Measurements from ENCODE around the gene ZNF664.

DNA sequence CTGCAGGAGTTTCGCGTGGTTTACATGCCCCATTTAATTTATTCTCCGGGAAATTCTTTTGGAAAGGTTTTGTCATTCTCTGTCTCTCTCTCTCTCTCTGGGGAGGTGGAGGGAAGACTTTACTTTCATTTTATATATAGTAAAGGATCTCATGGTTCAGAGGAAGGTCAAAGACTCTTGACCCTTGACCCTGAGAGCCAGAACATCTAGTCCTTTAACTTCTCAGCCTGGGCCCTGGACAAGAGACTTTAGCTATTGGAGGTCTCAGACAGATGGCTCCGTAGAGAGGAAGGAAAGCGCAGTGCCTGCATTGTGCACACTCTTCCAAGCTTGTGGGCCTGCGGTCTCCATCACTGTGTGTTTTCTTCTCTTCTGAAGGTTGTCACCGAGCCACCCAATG, 44.1 kb upstream of the ZNF664 start:
- TF ChIP-seq, protein P1, sequence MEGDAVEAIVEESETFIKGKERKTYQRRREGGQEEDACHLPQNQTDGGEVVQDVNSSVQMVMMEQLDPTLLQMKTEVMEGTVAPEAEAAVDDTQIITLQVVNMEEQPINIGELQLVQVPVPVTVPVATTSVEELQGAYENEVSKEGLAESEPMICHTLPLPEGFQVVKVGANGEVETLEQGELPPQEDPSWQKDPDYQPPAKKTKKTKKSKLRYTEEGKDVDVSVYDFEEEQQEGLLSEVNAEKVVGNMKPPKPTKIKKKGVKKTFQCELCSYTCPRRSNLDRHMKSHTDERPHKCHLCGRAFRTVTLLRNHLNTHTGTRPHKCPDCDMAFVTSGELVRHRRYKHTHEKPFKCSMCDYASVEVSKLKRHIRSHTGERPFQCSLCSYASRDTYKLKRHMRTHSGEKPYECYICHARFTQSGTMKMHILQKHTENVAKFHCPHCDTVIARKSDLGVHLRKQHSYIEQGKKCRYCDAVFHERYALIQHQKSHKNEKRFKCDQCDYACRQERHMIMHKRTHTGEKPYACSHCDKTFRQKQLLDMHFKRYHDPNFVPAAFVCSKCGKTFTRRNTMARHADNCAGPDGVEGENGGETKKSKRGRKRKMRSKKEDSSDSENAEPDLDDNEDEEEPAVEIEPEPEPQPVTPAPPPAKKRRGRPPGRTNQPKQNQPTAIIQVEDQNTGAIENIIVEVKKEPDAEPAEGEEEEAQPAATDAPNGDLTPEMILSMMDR (IDR thresholded peaks at IDR 0.05; ENCODE audit: poor library complexity, severe bottlenecking): no peak
- TF ChIP-seq EP300 (conservative IDR thresholded peaks at IDR 0.05; ENCODE audit: poor library complexity, severe bottlenecking): no peak
